ENCODE data around the gene GIMAP8.
"Not testable (repeated sequence)": the region's sequence is repeated elsewhere in the genome, so short reads cannot be mapped to it uniquely, and the experiment has no call there.

Gene GIMAP8

GRCh38 chr7:150481186-150481920 lies 30.9 kb downstream of the GIMAP8 start:
- Histone ChIP-seq H3K27me3 (replicated peaks; ENCODE audit: control insufficient read depth, insufficient read depth, low read length, poor library complexity, severe bottlenecking) (no peaks in the 10 kb centered on the region), H3K4me3 (ENCODE audit: insufficient read depth, low read depth, low read length, poor library complexity, severe bottlenecking) (no peak overlapping the region), H3K4me1 (ENCODE audit: control insufficient read depth, insufficient read depth, low read length, poor library complexity, severe bottlenecking) (peaks cover 76% of the 10 kb centered on the region), H3K9me3 (ENCODE audit: control insufficient read depth, low read length) (no peaks in the 10 kb centered on the region), H3K36me3 (ENCODE audit: control insufficient read depth, insufficient read depth, low read length) (peaks cover 9% of the 10 kb centered on the region), H3K27ac (ENCODE audit: insufficient read depth, low read length, poor library complexity, severe bottlenecking) (peak overlapping the region; percentile 81)
- DNase-seq = peak; percentile 18 to 56 (median 21)

DNA sequence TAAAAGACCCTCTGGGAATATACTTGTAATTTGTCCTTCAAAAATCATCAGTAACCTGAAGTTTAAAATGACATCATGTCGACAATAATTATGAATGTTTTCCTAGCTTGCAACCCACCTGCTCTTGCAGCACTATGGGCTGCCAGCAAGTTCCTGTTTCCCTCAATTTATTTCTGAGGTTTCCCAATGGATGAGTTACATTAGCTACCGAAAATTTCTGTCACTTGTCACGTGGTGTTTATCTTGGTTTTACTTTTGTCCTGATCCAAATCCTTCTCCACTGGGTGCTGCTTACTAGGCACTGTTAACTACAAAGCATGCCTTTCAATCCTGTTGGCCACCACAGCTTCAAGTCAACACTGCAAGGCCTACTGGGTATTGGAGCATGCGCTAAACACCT lies 31.5 kb downstream of the GIMAP8 start:
- H3K27me3 ChIP-seq (replicated peaks; ENCODE audit: control insufficient read depth, insufficient read depth, low read length, poor library complexity, severe bottlenecking) = no peaks in the 10 kb centered on the region
- H3K4me1 ChIP-seq (ENCODE audit: control insufficient read depth, insufficient read depth, low read length, poor library complexity, severe bottlenecking) = peaks cover 74% of the 10 kb centered on the region
- H3K4me3 ChIP-seq (ENCODE audit: insufficient read depth, low read depth, low read length, poor library complexity, severe bottlenecking) = no peak overlapping the region
- H3K36me3 ChIP-seq (ENCODE audit: control insufficient read depth, insufficient read depth, low read length) = peaks cover 5% of the 10 kb centered on the region
- H3K9me3 ChIP-seq (ENCODE audit: control insufficient read depth, low read length) = no peaks in the 10 kb centered on the region
- peak overlapping the region; percentile 81 for H3K27ac ChIP-seq (ENCODE audit: insufficient read depth, low read length, poor library complexity, severe bottlenecking)
- no peak for DNase-seq

- not testable (repeated sequence) for H3K9me3 ChIP-seq (ENCODE audit: control insufficient read depth, low read length); H3K36me3 ChIP-seq (ENCODE audit: control insufficient read depth, insufficient read depth, low read length); DNase-seq; H3K27me3 ChIP-seq (replicated peaks; ENCODE audit: control insufficient read depth, insufficient read depth, low read length, poor library complexity, severe bottlenecking)
- peaks cover 58% of the 10 kb centered on the region for H3K4me1 ChIP-seq (ENCODE audit: control insufficient read depth, insufficient read depth, low read length, poor library complexity, severe bottlenecking)
- H3K4me3 ChIP-seq (ENCODE audit: insufficient read depth, low read depth, low read length, poor library complexity, severe bottlenecking) = peak overlapping the region; percentile 19
- peak overlapping the region; percentile 81 for H3K27ac ChIP-seq (ENCODE audit: insufficient read depth, low read length, poor library complexity, severe bottlenecking)
Measured at GRCh38 chr7:150483514-150483913, 33.1 kb downstream of the GIMAP8 start.

GRCh38 chr7:150484071-150484470 lies 33.6 kb downstream of the GIMAP8 start:
- H3K27ac ChIP-seq (ENCODE audit: insufficient read depth, low read length, poor library complexity, severe bottlenecking) = peak overlapping the region; percentile 81

GRCh38 chr7:150487625-150488024 lies 37.2 kb downstream of the GIMAP8 start:
- Histone ChIP-seq H3K4me3 (ENCODE audit: insufficient read depth, low read depth, low read length, poor library complexity, severe bottlenecking) (no peak overlapping the region), H3K27me3 (replicated peaks; ENCODE audit: control insufficient read depth, insufficient read depth, low read length, poor library complexity, severe bottlenecking) (no peaks in the 10 kb centered on the region), H3K4me1 (ENCODE audit: control insufficient read depth, insufficient read depth, low read length, poor library complexity, severe bottlenecking) (peaks cover 20% of the 10 kb centered on the region), H3K36me3 (ENCODE audit: control insufficient read depth, insufficient read depth, low read length) (no peaks in the 10 kb centered on the region), H3K27ac (ENCODE audit: insufficient read depth, low read length, poor library complexity, severe bottlenecking) (no peak overlapping the region), H3K9me3 (ENCODE audit: control insufficient read depth, low read length) (no peaks in the 10 kb centered on the region)
- DNase-seq = no peak

More at GRCh38 chr7:150484071-150484470, 33.6 kb downstream of the GIMAP8 start:
- H3K9me3 ChIP-seq (ENCODE audit: control insufficient read depth, low read length); H3K36me3 ChIP-seq (ENCODE audit: control insufficient read depth, insufficient read depth, low read length); H3K27me3 ChIP-seq (replicated peaks; ENCODE audit: control insufficient read depth, insufficient read depth, low read length, poor library complexity, severe bottlenecking); DNase-seq: not testable (repeated sequence)
- H3K4me1 ChIP-seq (ENCODE audit: control insufficient read depth, insufficient read depth, low read length, poor library complexity, severe bottlenecking) = peaks cover 52% of the 10 kb centered on the region
- peak overlapping the region; percentile 19 for H3K4me3 ChIP-seq (ENCODE audit: insufficient read depth, low read depth, low read length, poor library complexity, severe bottlenecking)

DNA sequence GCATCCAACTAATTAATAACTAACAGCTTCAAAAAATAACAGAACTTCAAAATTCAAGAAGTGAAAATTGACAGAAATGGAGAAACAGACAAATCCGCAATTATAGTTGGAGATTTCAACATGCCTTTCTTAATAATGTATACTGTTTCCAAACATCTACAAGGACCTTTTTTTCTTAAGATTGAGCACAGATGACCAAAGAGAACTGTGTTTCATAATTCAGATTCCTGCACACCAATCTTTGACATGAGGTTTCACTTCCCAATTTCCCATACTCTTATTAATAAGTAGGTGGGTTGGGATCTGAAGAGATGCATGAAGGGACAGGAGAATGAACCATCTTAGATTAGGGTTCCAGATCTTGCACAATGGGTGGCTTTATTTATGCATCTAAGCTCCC lies 39.4 kb downstream of the GIMAP8 start:
- H3K4me1 ChIP-seq (ENCODE audit: control insufficient read depth, insufficient read depth, low read length, poor library complexity, severe bottlenecking) = peaks cover 3% of the 10 kb centered on the region
- no peak for DNase-seq
- no peaks in the 10 kb centered on the region for H3K9me3 ChIP-seq (ENCODE audit: control insufficient read depth, low read length)
- no peak overlapping the region for H3K4me3 ChIP-seq (ENCODE audit: insufficient read depth, low read depth, low read length, poor library complexity, severe bottlenecking)
- H3K36me3 ChIP-seq (ENCODE audit: control insufficient read depth, insufficient read depth, low read length) = no peaks in the 10 kb centered on the region
- H3K27ac ChIP-seq (ENCODE audit: insufficient read depth, low read length, poor library complexity, severe bottlenecking) = no peak overlapping the region
- no peaks in the 10 kb centered on the region for H3K27me3 ChIP-seq (replicated peaks; ENCODE audit: control insufficient read depth, insufficient read depth, low read length, poor library complexity, severe bottlenecking)

GRCh38 chr7:150493442-150493841 lies 43.0 kb downstream of the GIMAP8 start:
- H3K27ac ChIP-seq (ENCODE audit: insufficient read depth, low read length, poor library complexity, severe bottlenecking); H3K4me1 ChIP-seq (ENCODE audit: control insufficient read depth, insufficient read depth, low read length, poor library complexity, severe bottlenecking); H3K4me3 ChIP-seq (ENCODE audit: insufficient read depth, low read depth, low read length, poor library complexity, severe bottlenecking); H3K36me3 ChIP-seq (ENCODE audit: control insufficient read depth, insufficient read depth, low read length); DNase-seq; H3K27me3 ChIP-seq (replicated peaks; ENCODE audit: control insufficient read depth, insufficient read depth, low read length, poor library complexity, severe bottlenecking); H3K9me3 ChIP-seq (ENCODE audit: control insufficient read depth, low read length): not testable (repeated sequence)

DNA sequence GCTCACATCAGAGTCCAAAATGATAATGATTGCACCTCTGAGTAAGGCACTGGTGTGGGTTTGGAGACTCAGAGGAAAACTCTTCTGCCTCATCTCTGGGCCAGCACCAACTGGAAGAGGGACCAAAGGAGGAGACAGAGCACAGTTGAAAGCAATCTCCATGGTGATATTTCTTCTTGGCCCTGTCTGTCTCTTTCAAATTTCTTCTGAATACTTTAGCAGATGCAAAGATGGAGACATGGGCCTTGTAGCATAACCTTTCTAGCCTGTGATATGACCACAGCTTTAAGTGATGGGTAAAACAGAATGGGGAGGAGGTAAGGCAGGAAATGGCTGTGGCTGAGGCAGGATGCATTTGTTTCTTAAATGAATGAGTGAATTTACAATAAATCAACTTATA lies 52.1 kb downstream of the GIMAP8 start:
- Histone ChIP-seq H3K27me3 (replicated peaks; ENCODE audit: control insufficient read depth, insufficient read depth, low read length, poor library complexity, severe bottlenecking) (no peaks in the 10 kb centered on the region), H3K27ac (ENCODE audit: insufficient read depth, low read length, poor library complexity, severe bottlenecking) (peak overlapping the region; percentile 70), H3K4me3 (ENCODE audit: insufficient read depth, low read depth, low read length, poor library complexity, severe bottlenecking) (no peak overlapping the region), H3K36me3 (ENCODE audit: control insufficient read depth, insufficient read depth, low read length) (no peaks in the 10 kb centered on the region), H3K4me1 (ENCODE audit: control insufficient read depth, insufficient read depth, low read length, poor library complexity, severe bottlenecking) (peaks cover 34% of the 10 kb centered on the region), H3K9me3 (ENCODE audit: control insufficient read depth, low read length) (no peaks in the 10 kb centered on the region)
- no peak for DNase-seq

- Histone ChIP-seq H3K4me1 (ENCODE audit: control insufficient read depth, insufficient read depth, low read length, poor library complexity, severe bottlenecking) (peaks cover 34% of the 10 kb centered on the region), H3K36me3 (ENCODE audit: control insufficient read depth, insufficient read depth, low read length) (no peaks in the 10 kb centered on the region), H3K27me3 (replicated peaks; ENCODE audit: control insufficient read depth, insufficient read depth, low read length, poor library complexity, severe bottlenecking) (no peaks in the 10 kb centered on the region), H3K9me3 (ENCODE audit: control insufficient read depth, low read length) (no peaks in the 10 kb centered on the region), H3K27ac (ENCODE audit: insufficient read depth, low read length, poor library complexity, severe bottlenecking) (peak overlapping the region; percentile 70), H3K4me3 (ENCODE audit: insufficient read depth, low read depth, low read length, poor library complexity, severe bottlenecking) (peak overlapping the region; percentile 7)
- DNase-seq = no peak
Measured at GRCh38 chr7:150503155-150503554, 52.7 kb downstream of the GIMAP8 start.

GRCh38 chr7:150503581-150503980 lies 53.2 kb downstream of the GIMAP8 start:
- H3K4me1 ChIP-seq (ENCODE audit: control insufficient read depth, insufficient read depth, low read length, poor library complexity, severe bottlenecking) = peaks cover 34% of the 10 kb centered on the region
- DNase-seq = no peak
- H3K27ac ChIP-seq (ENCODE audit: insufficient read depth, low read length, poor library complexity, severe bottlenecking) = peak overlapping the region; percentile 70
- no peaks in the 10 kb centered on the region for H3K27me3 ChIP-seq (replicated peaks; ENCODE audit: control insufficient read depth, insufficient read depth, low read length, poor library complexity, severe bottlenecking)
- H3K4me3 ChIP-seq (ENCODE audit: insufficient read depth, low read depth, low read length, poor library complexity, severe bottlenecking) = peak overlapping the region; percentile 7
- H3K9me3 ChIP-seq (ENCODE audit: control insufficient read depth, low read length) = no peaks in the 10 kb centered on the region
- no peaks in the 10 kb centered on the region for H3K36me3 ChIP-seq (ENCODE audit: control insufficient read depth, insufficient read depth, low read length)
